Endothelial cell of umbilical vein (primary cell): ENCODE measurements around the gene DGKB.

Experiments
- CTCF ChIP-seq, 2 donors: IDR thresholded peaks; 1 replicate in 1 of 2; 2 replicates in 1 of 2; pipeline ENCODE4 v1.5.1; 2011; ENCODE audit warnings: low read length in 2 of 2, mild to moderate bottlenecking in 2 of 2, moderate library complexity in 2 of 2, control low read depth in 1 of 2, inconsistent platforms in 1 of 2, low read depth in 1 of 2; ENCODE audit not compliant: insufficient read depth in 1 of 2; ENCODE audit errors: extremely low read depth in 1 of 2
- EZH2 ChIP-seq: IDR thresholded peaks from 2 replicates; pipeline ENCODE4 v1.6.1; 2012; ENCODE audit warnings: borderline replicate concordance, low read depth, mild to moderate bottlenecking, moderate library complexity, low read length, inconsistent platforms; ENCODE audit not compliant: severe bottlenecking
- FOS ChIP-seq: IDR thresholded peaks from 2 replicates; pipeline ENCODE4 v1.6.1; 2011; ENCODE audit warnings: mild to moderate bottlenecking, low read length, moderate library complexity, borderline replicate concordance; ENCODE audit not compliant: insufficient read depth
- GATA2 ChIP-seq: IDR thresholded peaks from 2 replicates; pipeline ENCODE4 v1.7.0; 2011; ENCODE audit warnings: low read depth, mild to moderate bottlenecking, moderate library complexity, mixed read lengths, low read length; ENCODE audit not compliant: insufficient read length, insufficient read depth
- MAX ChIP-seq: IDR thresholded peaks from 2 replicates; pipeline ENCODE4 v1.6.1; 2011; ENCODE audit not compliant: insufficient read depth, insufficient read length
- MYC ChIP-seq: IDR thresholded peaks from one replicate; pipeline ENCODE4 v1.6.1; 2011; ENCODE audit warnings: mild to moderate bottlenecking, low read depth, low read length
- POLR2A ChIP-seq: IDR thresholded peaks from 2 replicates; pipeline ENCODE4 v1.6.1; 2012; ENCODE audit warnings: low read depth, mild to moderate bottlenecking, control low read depth, low read length
- POLR2AphosphoS5 ChIP-seq: IDR thresholded peaks from 2 replicates; pipeline ENCODE4 v1.6.1; 2012; ENCODE audit warnings: low read depth, mild to moderate bottlenecking, control low read depth, low read length, moderate library complexity; ENCODE audit not compliant: insufficient read depth

GRCh38 chr7:14767716-14768425, 134.7 kb downstream of the DGKB start:
- no peak for TF ChIP-seq MAX
- no peak for TF ChIP-seq CTCF (IDR thresholded peaks at IDR 0.05; ENCODE audit: extremely low read depth in 1 of 2, insufficient read depth in 1 of 2, low read depth in 1 of 2, low read length in 2 of 2)
- no peak for TF ChIP-seq POLR2A
- no peak for TF ChIP-seq EZH2
- TF ChIP-seq GATA2: no peak
- no peak for TF ChIP-seq POLR2AphosphoS5
- no peak for TF ChIP-seq FOS
- no peak for TF ChIP-seq MYC
